H1 (cell line): ENCODE data around the gene ANKH.

ENCODE experiments used
- EGR1 ChIP-seq: IDR thresholded peaks from 2 replicates; pipeline ENCODE4 v1.6.1; 2011; ENCODE audit warnings: low read depth, low read length, borderline replicate concordance
- GABPA ChIP-seq: IDR thresholded peaks from 2 replicates; pipeline ENCODE4 v1.6.1; 2011; ENCODE audit warnings: mild to moderate bottlenecking, low read length, moderate library complexity, borderline replicate concordance; ENCODE audit not compliant: insufficient read depth
- JUN ChIP-seq: IDR thresholded peaks from 2 replicates; pipeline ENCODE4 v1.6.1; 2011; ENCODE audit warnings: low read depth, mild to moderate bottlenecking, improper control_type of control experiment, low read length
- POLR2A ChIP-seq, 2 experiments: IDR thresholded peaks; 1 replicate in 1 of 2; 2 replicates in 1 of 2; pipeline ENCODE4 v1.6.1; 2011; ENCODE audit warnings: low read depth in 2 of 2, low read length in 2 of 2, mild to moderate bottlenecking in 2 of 2; ENCODE audit errors: control extremely low read depth in 1 of 2
- POLR2AphosphoS5 ChIP-seq: IDR thresholded peaks from 2 replicates; pipeline ENCODE4 v1.6.1; 2011; ENCODE audit warnings: low read depth, low read length
- SIRT6 ChIP-seq: IDR thresholded peaks from one replicate; pipeline ENCODE4 v1.7.1; 2012; ENCODE audit warnings: low read length, inconsistent platforms
- TCF12 ChIP-seq: IDR thresholded peaks from 2 replicates; pipeline ENCODE4 v1.6.1; 2011; ENCODE audit warnings: low read depth, mild to moderate bottlenecking, low read length
- YY1 ChIP-seq: IDR thresholded peaks from 2 replicates; pipeline ENCODE4 v1.6.1; 2011; ENCODE audit warnings: low read depth, mild to moderate bottlenecking, low read length
- TF ChIP-seq, protein P1 (sequence below), 3 experiments: IDR thresholded peaks; 1 replicate in 2 of 3; 2 replicates in 1 of 3; pipeline versions ENCODE4 v1.5.1 to v1.6.1; 2011; ENCODE audit warnings: low read length in 3 of 3, mild to moderate bottlenecking in 3 of 3, inconsistent platforms in 2 of 3, low read depth in 1 of 3, moderate library complexity in 1 of 3; ENCODE audit not compliant: insufficient read depth in 1 of 3; ENCODE audit errors: control extremely low read depth in 1 of 3
- TF ChIP-seq, protein P2 (sequence below): IDR thresholded peaks from 2 replicates; pipeline ENCODE4 v1.6.1; 2012; ENCODE audit warnings: low read length, inconsistent platforms

DNA sequence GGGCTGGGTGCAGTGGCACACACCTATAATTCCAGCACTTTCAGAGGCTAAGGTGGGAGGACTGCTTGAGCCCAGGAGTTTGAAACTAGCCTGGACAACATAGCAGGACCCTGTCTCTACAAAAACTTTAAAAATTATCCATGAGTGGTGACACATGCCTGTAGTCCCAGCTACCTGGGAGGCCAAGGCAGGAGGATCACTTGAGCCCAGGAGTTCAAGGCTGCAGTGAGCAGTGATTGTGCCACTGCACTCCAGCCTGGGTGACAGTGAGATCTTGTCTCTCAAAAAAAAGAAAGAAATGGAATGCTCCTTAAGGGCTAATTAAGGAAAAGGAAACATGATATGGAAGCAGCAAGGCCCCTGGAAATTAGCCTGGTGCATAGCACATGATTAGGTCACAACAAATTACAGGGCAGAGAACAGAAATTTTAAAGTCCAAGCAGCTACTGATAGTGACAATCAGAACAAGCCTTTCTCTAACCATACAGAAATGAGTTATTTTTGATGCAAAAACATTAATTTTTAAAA lies 19.5 kb downstream of the ANKH start:
- TF ChIP-seq, protein P1, sequence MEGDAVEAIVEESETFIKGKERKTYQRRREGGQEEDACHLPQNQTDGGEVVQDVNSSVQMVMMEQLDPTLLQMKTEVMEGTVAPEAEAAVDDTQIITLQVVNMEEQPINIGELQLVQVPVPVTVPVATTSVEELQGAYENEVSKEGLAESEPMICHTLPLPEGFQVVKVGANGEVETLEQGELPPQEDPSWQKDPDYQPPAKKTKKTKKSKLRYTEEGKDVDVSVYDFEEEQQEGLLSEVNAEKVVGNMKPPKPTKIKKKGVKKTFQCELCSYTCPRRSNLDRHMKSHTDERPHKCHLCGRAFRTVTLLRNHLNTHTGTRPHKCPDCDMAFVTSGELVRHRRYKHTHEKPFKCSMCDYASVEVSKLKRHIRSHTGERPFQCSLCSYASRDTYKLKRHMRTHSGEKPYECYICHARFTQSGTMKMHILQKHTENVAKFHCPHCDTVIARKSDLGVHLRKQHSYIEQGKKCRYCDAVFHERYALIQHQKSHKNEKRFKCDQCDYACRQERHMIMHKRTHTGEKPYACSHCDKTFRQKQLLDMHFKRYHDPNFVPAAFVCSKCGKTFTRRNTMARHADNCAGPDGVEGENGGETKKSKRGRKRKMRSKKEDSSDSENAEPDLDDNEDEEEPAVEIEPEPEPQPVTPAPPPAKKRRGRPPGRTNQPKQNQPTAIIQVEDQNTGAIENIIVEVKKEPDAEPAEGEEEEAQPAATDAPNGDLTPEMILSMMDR (IDR thresholded peaks at IDR 0.05; ENCODE audit: control extremely low read depth in 1 of 3, insufficient read depth in 1 of 3, low read depth in 1 of 3, low read length in 3 of 3): no peak
- no peak for TF ChIP-seq JUN
- TF ChIP-seq SIRT6: no peak
- TF ChIP-seq POLR2AphosphoS5: no peak
- no peak for TF ChIP-seq GABPA
- TF ChIP-seq POLR2A (IDR thresholded peaks at IDR 0.05; ENCODE audit: control extremely low read depth in 1 of 2, low read depth in 2 of 2, low read length in 2 of 2): no peak
- no peak for TF ChIP-seq EGR1
- TF ChIP-seq, protein P2, sequence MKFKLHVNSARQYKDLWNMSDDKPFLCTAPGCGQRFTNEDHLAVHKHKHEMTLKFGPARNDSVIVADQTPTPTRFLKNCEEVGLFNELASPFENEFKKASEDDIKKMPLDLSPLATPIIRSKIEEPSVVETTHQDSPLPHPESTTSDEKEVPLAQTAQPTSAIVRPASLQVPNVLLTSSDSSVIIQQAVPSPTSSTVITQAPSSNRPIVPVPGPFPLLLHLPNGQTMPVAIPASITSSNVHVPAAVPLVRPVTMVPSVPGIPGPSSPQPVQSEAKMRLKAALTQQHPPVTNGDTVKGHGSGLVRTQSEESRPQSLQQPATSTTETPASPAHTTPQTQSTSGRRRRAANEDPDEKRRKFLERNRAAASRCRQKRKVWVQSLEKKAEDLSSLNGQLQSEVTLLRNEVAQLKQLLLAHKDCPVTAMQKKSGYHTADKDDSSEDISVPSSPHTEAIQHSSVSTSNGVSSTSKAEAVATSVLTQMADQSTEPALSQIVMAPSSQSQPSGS: no peak
- no peak for TF ChIP-seq TCF12
- TF ChIP-seq YY1: no peak
